ENCODE results near the gene FRMD1.

The FRMD1 gene

GRCh38 chr6:168073937-168074730 is 4.9 kb downstream of the FRMD1 start:
- H3K27ac ChIP-seq = no peak overlapping the region
- POLR2A ChIA-PET (ENCODE audit: low non-redundant PET) = no interaction called here
- no peak for DNase-seq (ENCODE audit: low spot score)
- CTCF ChIA-PET = no interaction called here
- no peak for TF ChIP-seq CTCF (conservative IDR thresholded peaks at IDR 0.05; ENCODE audit: low read depth)

GRCh38 chr6:168072730-168073129 is 6.3 kb downstream of the FRMD1 start:
- no peak for DNase-seq (ENCODE audit: low spot score)
- no peak for TF ChIP-seq CTCF (conservative IDR thresholded peaks at IDR 0.05; ENCODE audit: low read depth)
- H3K27ac ChIP-seq = no peak overlapping the region
- ChIA-PET POLR2A (ENCODE audit: low non-redundant PET) (interaction anchor here (0.6 kb wide), 1 partner anchor 15 kb away, joined by 3 read pairs; no protein-coding TSS in a partner anchor), CTCF (interaction anchor here (0.6 kb wide), 2 partner anchors 118 to 798 kb away, joined by 3 read pairs; no protein-coding TSS in a partner anchor)

- ChIA-PET CTCF (interaction anchor here (0.6 kb wide), 1 partner anchor 799 kb away, joined by 3 read pairs; no protein-coding TSS in a partner anchor), POLR2A (ENCODE audit: low non-redundant PET) (no interaction called here)
- H3K27ac ChIP-seq = no peak overlapping the region
- no peak for DNase-seq (ENCODE audit: low spot score)
- no peak for TF ChIP-seq CTCF (conservative IDR thresholded peaks at IDR 0.05; ENCODE audit: low read depth)
Measured at GRCh38 chr6:168072261-168072660, 6.8 kb downstream of the FRMD1 start.

GRCh38 chr6:168071620-168072019 is 7.4 kb downstream of the FRMD1 start:
- TF ChIP-seq CTCF (conservative IDR thresholded peaks at IDR 0.05; ENCODE audit: low read depth) = no peak
- H3K27ac ChIP-seq = no peak overlapping the region
- ChIA-PET CTCF (interaction anchor here (0.8 kb wide), 1 partner anchor 59 kb away, joined by 5 read pairs; no protein-coding TSS in a partner anchor), POLR2A (ENCODE audit: low non-redundant PET) (no interaction called here)
- peak; percentile 14 for DNase-seq (ENCODE audit: low spot score)

GRCh38 chr6:168070804-168071203 is 8.2 kb downstream of the FRMD1 start:
- no peak for TF ChIP-seq CTCF (conservative IDR thresholded peaks at IDR 0.05; ENCODE audit: low read depth)
- no peak overlapping the region for H3K27ac ChIP-seq
- DNase-seq (ENCODE audit: low spot score) = no peak
- CTCF ChIA-PET = no interaction called here
- POLR2A ChIA-PET (ENCODE audit: low non-redundant PET) = no interaction called here

- CTCF ChIA-PET = interaction anchor here (0.7 kb wide), 1 partner anchor 289 kb away, joined by 3 read pairs; no protein-coding TSS in a partner anchor
- no peak for DNase-seq (ENCODE audit: low spot score)
- TF ChIP-seq CTCF (conservative IDR thresholded peaks at IDR 0.05; ENCODE audit: low read depth) = no peak
- POLR2A ChIA-PET (ENCODE audit: low non-redundant PET) = no interaction called here
- H3K27ac ChIP-seq = no peak overlapping the region
Measured at GRCh38 chr6:168067081-168067759, 11.8 kb downstream of the FRMD1 start.
